HG03097 (cell line): Measurements from ENCODE around the gene WNT4.
"Not testable (repeated sequence)": the region's sequence is repeated elsewhere in the genome, so short reads cannot be mapped to it uniquely, and the experiment has no call there.

ENCODE experiments used
- ATAC-seq: cut with Tn5 transposase; IDR thresholded peaks from one replicate; pipeline ENCODE4 v1.9.1; 2021; ENCODE audit not compliant: unreplicated experiment, low FRiP score

Gene WNT4

DNA sequence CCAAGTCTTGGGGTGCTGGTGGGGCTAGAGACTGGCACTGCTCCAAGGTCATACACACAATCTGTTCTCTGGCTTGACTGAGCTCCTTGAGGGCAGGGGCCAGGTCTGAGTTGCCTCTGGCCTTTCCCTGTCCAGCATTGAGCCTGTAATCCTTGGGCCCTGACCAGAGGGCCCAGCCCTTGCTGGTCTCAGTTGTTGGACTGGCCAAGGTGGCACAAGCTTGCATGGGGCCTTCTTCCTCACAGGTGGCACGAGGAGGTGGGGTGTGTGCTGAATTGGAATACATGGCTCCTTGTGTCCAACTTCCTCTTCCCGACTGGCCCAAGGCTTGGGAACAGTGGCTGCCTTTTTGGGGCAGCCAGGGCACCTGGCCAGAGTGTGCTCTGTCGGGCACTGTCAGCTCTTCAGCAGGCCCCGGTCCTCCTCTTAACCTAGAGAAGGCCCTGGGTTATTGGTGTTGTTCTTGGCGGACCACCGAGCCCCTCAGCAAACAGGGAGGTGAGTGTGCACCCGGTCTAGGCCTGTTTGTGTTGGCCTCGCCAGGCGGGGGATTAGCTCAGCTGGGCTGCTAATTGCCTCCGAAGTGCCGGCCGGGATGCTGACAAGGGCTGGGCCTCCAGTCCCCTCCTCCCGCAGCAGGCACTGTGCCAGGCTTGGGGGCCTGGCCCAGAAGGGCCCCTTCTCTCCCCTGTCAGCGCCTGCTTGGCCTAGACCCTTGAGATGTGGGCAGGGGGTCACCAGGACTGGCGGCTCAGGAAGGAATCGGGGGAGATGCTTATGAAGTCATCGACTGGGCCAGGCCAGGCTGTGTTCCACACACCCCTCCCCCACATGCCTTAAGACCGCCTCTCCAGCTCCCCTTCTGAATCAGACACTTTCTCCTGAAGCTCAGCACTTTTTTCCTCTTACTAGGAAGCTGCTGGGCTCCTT lies 28.5 kb downstream of the WNT4 start:
- ATAC-seq: no peak

DNA sequence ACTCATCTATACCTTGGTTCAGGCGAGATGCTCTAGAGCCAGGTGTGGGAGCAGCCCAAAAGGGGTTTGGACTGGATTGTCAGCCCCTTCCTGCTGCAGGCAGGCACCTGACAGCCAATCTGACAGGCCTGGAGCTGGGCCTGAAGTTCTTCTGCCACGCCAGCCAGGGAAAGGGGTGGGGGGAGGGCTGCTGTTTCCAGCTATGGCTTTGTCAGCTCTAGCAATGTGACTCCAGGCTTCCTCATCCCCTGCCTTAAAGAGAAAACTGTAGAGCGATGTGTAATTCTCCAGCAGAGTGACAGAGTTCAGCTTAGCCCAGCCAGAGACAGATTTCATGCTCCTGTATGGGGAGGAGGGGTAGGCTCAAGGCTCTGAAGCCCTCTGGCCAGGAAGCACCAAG lies 30.3 kb downstream of the WNT4 start:
- ATAC-seq: no peak

GRCh38 chr1:22111620-22112019 lies 31.3 kb downstream of the WNT4 start:
- ATAC-seq: no peak

- no peak for ATAC-seq
These were observed 31.8 kb downstream of the WNT4 start for GRCh38 chr1:22111115-22111514.

- no peak for ATAC-seq
These were observed 32.9 kb downstream of the WNT4 start for GRCh38 chr1:22110016-22110415.

DNA sequence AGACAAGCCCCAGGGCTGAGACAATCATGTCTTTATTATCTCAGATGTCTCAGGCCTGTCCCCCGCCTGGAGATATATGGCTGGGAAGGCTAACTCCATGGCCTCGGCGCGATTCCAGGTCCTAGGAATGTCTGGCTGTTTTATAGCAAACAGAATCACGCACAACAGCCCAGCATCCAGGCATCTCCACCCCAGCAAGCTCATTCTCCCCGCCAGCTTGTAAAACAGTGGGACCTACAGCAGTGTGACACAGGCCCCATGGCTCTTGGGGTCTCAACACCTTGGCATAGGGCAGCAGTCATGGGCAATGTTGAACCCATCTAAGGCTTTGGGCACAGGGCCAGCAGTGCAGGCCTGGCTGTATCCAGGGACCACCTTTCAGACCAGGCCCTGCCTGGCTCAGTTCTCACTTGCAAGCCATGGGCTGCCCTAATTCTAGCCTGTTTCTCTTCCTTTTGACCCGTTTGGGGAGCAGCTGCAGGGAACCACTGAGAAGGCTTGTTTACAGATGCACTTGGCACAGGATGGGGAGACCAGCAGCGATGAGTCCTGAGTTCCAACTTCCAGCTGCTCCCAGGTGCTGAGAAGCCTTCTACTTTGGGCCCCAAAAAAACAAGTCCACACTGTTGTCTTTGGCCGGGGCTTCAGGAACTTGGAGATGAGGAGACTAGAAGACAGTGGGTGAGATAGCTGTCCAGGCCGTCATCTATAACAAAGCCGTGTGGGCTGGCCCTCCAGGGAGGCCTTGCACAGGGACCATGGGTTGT lies 34.4 kb downstream of the WNT4 start:
- ATAC-seq: no peak

DNA sequence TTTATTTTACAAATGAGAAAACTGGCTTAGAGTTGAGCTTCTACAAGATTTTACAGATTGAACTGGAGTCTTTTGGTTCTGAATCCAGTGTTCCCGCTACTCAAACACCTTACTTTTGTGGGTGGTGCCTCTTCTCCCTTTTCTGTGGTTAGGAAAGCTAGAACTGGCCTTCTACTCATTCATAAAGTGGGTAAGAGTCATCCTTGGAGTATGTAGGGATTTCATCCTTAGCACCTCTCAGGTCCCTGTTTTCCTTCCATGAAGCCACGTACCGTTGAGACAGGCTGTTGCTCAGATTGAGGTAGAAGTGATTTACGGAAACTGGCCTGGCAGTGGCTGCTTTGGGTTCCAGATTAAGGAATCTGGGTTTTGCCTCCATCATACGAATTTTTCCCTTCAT lies 35.8 kb downstream of the WNT4 start:
- ATAC-seq: no peak

GRCh38 chr1:22105611-22106207 lies 37.2 kb downstream of the WNT4 start:
- ATAC-seq: no peak

GRCh38 chr1:22104865-22105437 lies 37.9 kb downstream of the WNT4 start:
- ATAC-seq: no peak

GRCh38 chr1:22104094-22104493 lies 38.8 kb downstream of the WNT4 start:
- no peak for ATAC-seq

- ATAC-seq: no peak
These were observed 40.2 kb downstream of the WNT4 start for GRCh38 chr1:22102746-22103145.

DNA sequence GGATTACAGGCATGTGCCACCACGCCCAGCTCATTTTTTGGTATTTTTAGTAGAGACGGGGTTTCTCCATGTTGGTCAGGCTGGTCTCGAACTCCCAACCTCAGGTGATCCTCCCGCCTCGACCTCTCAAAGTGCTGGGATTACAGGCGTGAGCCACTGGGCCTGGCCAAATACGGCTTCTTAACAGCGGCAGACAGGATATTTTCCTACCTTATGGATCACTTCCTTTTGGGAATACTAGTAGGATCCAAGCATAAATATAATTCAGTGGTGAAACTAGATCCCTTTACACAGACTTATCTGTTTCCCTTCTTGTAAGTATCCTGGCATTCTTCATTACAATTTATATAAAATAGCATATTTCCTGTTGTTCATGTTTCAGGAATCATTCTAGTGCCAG lies 40.9 kb downstream of the WNT4 start:
- no peak for ATAC-seq

GRCh38 chr1:22101199-22101598 lies 41.7 kb downstream of the WNT4 start:
- no peak for ATAC-seq

DNA sequence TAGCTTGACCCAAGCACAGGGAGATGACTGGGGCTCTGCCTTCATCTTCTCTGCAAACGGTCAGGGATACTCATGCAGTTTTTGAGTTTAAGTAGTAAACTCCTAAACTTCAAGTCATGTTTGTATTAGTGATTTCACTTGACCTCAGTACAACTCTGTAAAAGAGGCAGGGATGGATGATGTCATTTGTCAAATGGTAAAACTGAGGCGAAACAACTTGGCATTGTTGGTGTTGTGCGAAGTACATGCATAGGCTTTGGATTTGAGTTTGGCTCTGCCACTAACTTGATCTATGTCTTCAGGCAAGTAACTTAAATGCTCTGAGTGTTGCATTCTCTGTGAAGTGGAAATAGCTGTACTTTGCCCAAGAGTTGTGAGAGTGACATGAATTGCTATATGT lies 42.7 kb downstream of the WNT4 start:
- ATAC-seq: no peak

DNA sequence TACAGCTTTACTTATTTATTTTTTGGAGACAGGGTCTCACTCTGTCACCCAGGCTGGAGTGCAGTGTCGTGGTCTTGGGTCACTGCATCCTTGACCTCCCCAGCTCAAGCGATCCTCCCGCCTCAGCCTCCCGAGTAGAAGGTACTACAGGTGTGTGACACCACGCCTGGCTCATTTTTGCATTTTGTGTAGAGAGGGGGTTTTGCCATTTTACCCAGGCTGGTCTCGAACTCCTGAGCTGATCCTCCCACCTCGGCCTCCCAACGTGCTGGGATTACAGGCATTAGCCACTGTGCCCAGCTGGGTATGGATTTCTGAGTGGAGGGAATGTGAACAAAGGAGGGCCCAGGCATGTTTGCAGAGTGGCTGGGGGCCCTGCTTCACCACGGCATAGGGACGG lies 44.1 kb downstream of the WNT4 start:
- no peak for ATAC-seq

DNA sequence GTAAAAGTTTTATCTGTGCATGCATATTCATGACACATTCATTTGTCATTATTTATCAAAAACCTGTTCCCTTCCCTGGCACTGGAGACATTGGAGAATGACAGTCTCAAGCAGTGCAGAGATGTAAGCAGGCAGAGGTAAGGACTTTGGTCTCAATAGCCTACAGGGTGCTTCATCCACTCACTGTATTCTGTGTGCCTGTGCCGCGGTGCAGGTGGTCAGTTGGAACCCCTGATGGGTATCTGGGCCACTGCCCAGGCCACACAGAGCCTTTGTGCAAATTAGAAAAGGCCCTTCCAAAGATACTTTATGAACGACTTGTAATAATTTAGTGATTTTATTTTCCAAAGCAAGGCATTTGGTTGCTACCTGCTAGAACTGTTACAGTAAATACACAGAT lies 46.4 kb downstream of the WNT4 start:
- ATAC-seq: no peak

DNA sequence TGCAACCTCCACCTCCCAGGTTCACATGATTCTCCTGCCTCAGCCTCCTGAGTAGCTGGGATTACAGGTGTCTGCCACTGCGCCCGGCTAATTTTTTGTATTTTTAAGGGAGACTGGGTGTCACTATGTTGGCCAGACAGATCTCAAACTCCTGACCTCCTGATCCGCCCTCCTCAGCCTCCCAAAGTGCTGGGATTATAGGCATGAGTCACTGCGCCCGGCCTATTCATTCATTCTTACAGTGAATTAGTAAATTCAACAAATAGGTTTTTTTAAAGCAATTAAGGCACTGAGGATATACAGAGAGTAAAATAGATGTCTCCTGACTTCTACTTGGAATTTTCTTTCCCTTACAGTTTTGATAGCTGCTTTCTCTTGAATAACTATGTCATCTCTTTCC lies 46.9 kb downstream of the WNT4 start:
- ATAC-seq: no peak

GRCh38 chr1:22093513-22093912 lies 49.4 kb downstream of the WNT4 start:
- ATAC-seq: no peak

DNA sequence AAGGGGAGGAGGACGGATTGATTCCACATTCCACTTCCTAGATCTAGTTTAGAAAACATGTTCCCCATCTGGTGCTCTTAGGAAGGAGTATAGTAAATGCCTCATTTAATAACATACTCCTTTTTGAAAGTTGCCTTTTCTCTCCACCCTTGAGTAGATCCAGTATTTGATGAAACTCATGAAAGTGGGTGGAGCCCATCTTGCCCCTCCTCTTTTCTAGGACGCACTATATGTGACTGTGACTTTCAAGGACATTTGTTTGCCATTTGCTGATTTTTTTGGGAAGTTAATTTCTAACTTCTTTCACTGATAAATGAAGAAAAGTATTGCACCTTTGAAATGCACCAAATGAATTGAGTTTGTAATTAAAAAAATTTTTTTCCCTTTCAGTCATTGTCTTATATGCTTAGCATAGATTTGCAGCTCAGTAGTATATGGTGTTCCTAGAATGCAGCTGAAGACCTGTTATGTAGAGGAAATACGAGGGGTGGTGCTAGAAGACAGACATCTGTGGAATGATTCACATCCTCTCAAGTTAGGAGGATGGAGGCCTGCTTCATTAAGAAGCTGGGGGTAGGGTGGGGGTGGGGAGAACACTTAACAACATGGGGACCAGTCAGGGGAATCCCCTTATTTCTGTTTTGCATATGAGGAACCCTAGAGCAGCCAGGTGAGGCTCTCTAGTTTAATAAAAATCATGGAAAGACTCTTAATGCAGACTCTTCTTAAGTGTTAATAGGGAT lies 50.7 kb downstream of the WNT4 start:
- ATAC-seq: not testable (repeated sequence)

DNA sequence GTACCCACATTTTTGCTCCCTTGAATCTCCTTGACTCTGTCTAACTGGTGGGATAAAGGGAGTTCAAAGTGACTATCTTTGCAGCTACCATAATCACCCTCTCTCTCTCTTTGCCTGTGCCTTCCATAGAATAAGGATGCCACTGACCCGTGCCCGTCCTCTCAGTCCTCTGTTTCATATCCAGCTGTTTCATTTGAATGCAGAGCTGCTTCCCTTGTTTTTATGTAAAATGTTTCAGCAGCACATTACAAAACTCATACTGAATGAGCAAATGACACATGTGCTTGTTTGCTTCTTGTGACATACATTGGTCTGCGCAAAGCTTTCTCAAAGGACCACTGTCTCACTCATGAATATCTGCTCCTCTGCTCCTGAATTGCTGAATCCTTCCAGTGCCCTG lies 52.0 kb downstream of the WNT4 start:
- no peak for ATAC-seq
